K562 (cell line): ENCODE results near the gene ITGA2B. TPM values are rescaled to one million over a fixed set of nuclear protein-coding genes. Genes with fewer than 3 reads are reported as not detected.

ENCODE experiments used
- ATAC-seq: fragments of 200-7000 bp; cut with Tn5 transposase; 3 replicates; pipeline ENCODE4 v1.9.1; 2020; ENCODE audit warnings: moderate library complexity
- BruUV-seq: library from RNA; stranded (reverse); fragments of 400-500 nt; replicated peaks from 2 replicates; lab custom pipeline; 2021; lab: Mats Ljungman, UMichigan
- CTCF ChIA-PET: fragments of 300-600 bp; formaldehyde crosslinking; extraction: SDS; loops from one replicate; lab custom pipeline; 2021; ENCODE audit warnings: low intra/inter-chr PET ratio; lab: Yijun Ruan, JAX
- POLR2A ChIA-PET: fragments of 300-600, 350-650 bp; sonication (Branson Sonifier 250); formaldehyde crosslinking; extraction: SDS; loops from one replicate; lab custom pipeline; 2021; ENCODE audit warnings: antibody characterized with exemption, inconsistent platforms; lab: Yijun Ruan, JAX
- DNase-seq, 4 experiments: peaks; one replicate each; pipeline versions ENCODE4 v3.0.0 to v3.0.0-alpha.2; 2011 to 2018; ENCODE audit warnings: low spot score in 3 of 4, mixed read lengths in 3 of 4; ENCODE audit errors: extremely low read depth in 1 of 4
- FAIRE-seq: peaks from 2 replicates; lab custom pipeline; 2011; peaks lifted over from hg19 to GRCh38; lab: Jason Lieb, UNC
- H2AFZ ChIP-seq: 2 replicates; pipeline ENCODE4 v1.6.0; 2011; ENCODE audit warnings: low read depth, low read length, control low read depth, inconsistent platforms
- H3K27ac ChIP-seq: fragments of 200-600 bp; 3 replicates; pipeline ENCODE4 v1.8.0; 2011; ENCODE audit warnings: low read depth, mild to moderate bottlenecking, control low read depth, inconsistent platforms, low read length, moderate library complexity, mixed read lengths; ENCODE audit errors: extremely low read depth
- H3K27me3 ChIP-seq, 2 experiments: fragments of 300-600 bp in 1 of 2; 2 replicates in 1 of 2; 3 replicates in 1 of 2; pipeline versions ENCODE4 v1.6.0 to v1.8.0; 2011; ENCODE audit warnings: inconsistent platforms in 2 of 2, low read length in 2 of 2, mild to moderate bottlenecking in 1 of 2, mixed read lengths in 1 of 2, moderate library complexity in 1 of 2; ENCODE audit not compliant: control insufficient read depth in 2 of 2, insufficient read depth in 2 of 2
- H3K36me3 ChIP-seq: fragments of 300-600 bp; 3 replicates; pipeline ENCODE4 v1.8.0; 2011; ENCODE audit warnings: mild to moderate bottlenecking, low read length, inconsistent platforms; ENCODE audit not compliant: control insufficient read depth, insufficient read depth
- H3K4me1 ChIP-seq, 2 experiments: fragments of 200-600 bp in 1 of 2; replicated peaks in 1 of 2; 2 replicates in 1 of 2; 3 replicates in 1 of 2; pipeline versions ENCODE4 v1.5.1 to v1.8.0; 2011; ENCODE audit warnings: inconsistent platforms in 2 of 2, low read length in 2 of 2, mild to moderate bottlenecking in 1 of 2, mixed read lengths in 1 of 2, moderate library complexity in 1 of 2; ENCODE audit not compliant: control insufficient read depth in 2 of 2, insufficient read depth in 2 of 2
- H3K4me2 ChIP-seq: 2 replicates; pipeline ENCODE4 v1.6.1; 2011; ENCODE audit warnings: low read length, control low read depth, inconsistent platforms, mixed read lengths; ENCODE audit not compliant: insufficient read depth
- H3K4me3 ChIP-seq: fragments of 200-600 bp; sonication (generic), shearing (Covaris generic); 2 replicates; pipeline ENCODE4 v1.5.1; 2016; ENCODE audit warnings: control low read depth, inconsistent platforms
- H3K79me2 ChIP-seq: fragments of 200-600 bp; 3 replicates; pipeline ENCODE4 v1.8.0; 2011; ENCODE audit warnings: low read length, inconsistent platforms; ENCODE audit not compliant: control insufficient read depth, insufficient read depth
- H3K9ac ChIP-seq, 2 experiments: 2 replicates each; pipeline versions ENCODE4 v1.6.0 to v1.6.1; 2011; ENCODE audit warnings: low read depth in 2 of 2, low read length in 2 of 2, control low read depth in 1 of 2, inconsistent platforms in 1 of 2, mild to moderate bottlenecking in 1 of 2, mixed read lengths in 1 of 2; ENCODE audit not compliant: insufficient read depth in 1 of 2
- H3K9me1 ChIP-seq: one replicate; pipeline ENCODE4 v1.6.0; 2011; ENCODE audit warnings: inconsistent platforms, mild to moderate bottlenecking, low read length, moderate library complexity; ENCODE audit not compliant: control insufficient read depth, insufficient read depth
- H3K9me3 ChIP-seq: replicated peaks from 2 replicates; pipeline ENCODE4 v1.5.1; 2011; ENCODE audit warnings: low read depth, low read length, inconsistent platforms; ENCODE audit not compliant: control insufficient read depth, insufficient read depth
- H4K20me1 ChIP-seq: replicated peaks from 2 replicates; pipeline ENCODE4 v1.6.1; 2011; ENCODE audit warnings: low read length, inconsistent platforms, mixed read lengths; ENCODE audit not compliant: control insufficient read depth, insufficient read depth
- ESRRB ChIP-seq: fragments of 250-450 bp; sonication (Bioruptor Pico); IDR thresholded peaks from 2 replicates; pipeline ENCODE4 v1.5.0; 2020; ENCODE audit warnings: mild to moderate bottlenecking, moderate library complexity, borderline replicate concordance
- JUN ChIP-seq, 2 experiments: sonication (generic) in 1 of 2; formaldehyde crosslinking in 1 of 2; IDR thresholded peaks; 2 replicates each; pipeline versions ENCODE4 v1.6.1 to v1.8.0; 2012 to 2022; ENCODE audit warnings: borderline replicate concordance in 2 of 2, mild to moderate bottlenecking in 2 of 2, improper control_type of control experiment in 1 of 2, low read depth in 1 of 2, low read length in 1 of 2, missing genetic modification reagents in 1 of 2
- LEF1 ChIP-seq: fragments of 450-650 bp; IDR thresholded peaks from 2 replicates; pipeline ENCODE4 v1.6.1; 2016; ENCODE audit warnings: mild to moderate bottlenecking
- POLR2A ChIP-seq: fragments of 450-650 bp; conservative IDR thresholded peaks from 2 replicates; pipeline ENCODE4 v1.6.1; 2016
- POLR2AphosphoS5 ChIP-seq: IDR thresholded peaks from 2 replicates; pipeline ENCODE4 v1.6.1; 2011; ENCODE audit warnings: mild to moderate bottlenecking, low read depth, low read length, moderate library complexity; ENCODE audit not compliant: control insufficient read depth, insufficient read depth
- POLR2B ChIP-seq: fragments of 450-650 bp; IDR thresholded peaks from 2 replicates; pipeline ENCODE4 v1.6.1; 2018; ENCODE audit warnings: low read depth; ENCODE audit not compliant: partially characterized antibody
- POLR2G ChIP-seq: fragments of 200-400 bp; formaldehyde crosslinking; IDR thresholded peaks from 2 replicates; pipeline ENCODE4 v1.6.1; 2017; ENCODE audit warnings: low read depth, mild to moderate bottlenecking, antibody characterized with exemption, low read length, moderate library complexity
- POLR2H ChIP-seq: IDR thresholded peaks from 2 replicates; pipeline ENCODE4 v1.6.1; 2016; ENCODE audit warnings: missing genetic modification characterization, low read depth, mild to moderate bottlenecking, control low read depth, missing compliant biosample characterization, moderate library complexity
- RBBP5 ChIP-seq: fragments of 200-600 bp; sonication (generic); IDR thresholded peaks from 2 replicates; pipeline ENCODE4 v1.6.1; 2012; ENCODE audit warnings: borderline replicate concordance, mild to moderate bottlenecking, low read length, control low read depth, inconsistent platforms; ENCODE audit not compliant: insufficient read depth, poor library complexity, severe bottlenecking
- RBM22 ChIP-seq: fragments of 200-400 bp; formaldehyde crosslinking; IDR thresholded peaks from 2 replicates; pipeline ENCODE4 v1.6.1; 2018; ENCODE audit warnings: low read length, low read depth; ENCODE audit not compliant: poor library complexity, severe bottlenecking
- SUPT5H ChIP-seq: fragments of 450-650 bp; IDR thresholded peaks from 2 replicates; pipeline ENCODE4 v1.6.1; 2016
- WGBS: fragments of 100-300 bp; shearing (Covaris generic); methylation state at CpG from one replicate; pipeline ENCODE4 v1.1.6; 2016; ENCODE audit warnings: low coverage, mixed read lengths; ENCODE audit not compliant: insufficient coverage; ENCODE audit errors: missing lambda C conversion rate; 5-methylcytosine and 5-hydroxymethylcytosine counted together
- in situ Hi-C: fragments of 300-500 bp; cut with MboI; formaldehyde crosslinking; loops from 4 replicates; pipeline ENCODE4 v1.15.0; 2018; ENCODE audit warnings: inconsistent platforms, mixed read lengths
- intact Hi-C: fragments of 100-400 bp; cut with micrococcal nuclease; formaldehyde crosslinking; loops from 2 replicates; pipeline ENCODE4 v1.14.2; 2022
- polyA plus RNA-seq, 8 experiments: library from polyadenylated mRNA; depleted of rRNA in 4 of 8; stranded (reverse) in 5 of 8; unstranded in 3 of 8; fragments of >200 nt; fragmentation: Nextera tagmentation in 2 of 8; fragmentation: Illumina TruSeq in 1 of 8; extraction: Ambion mirVana in 2 of 8; extraction: Trizol in 1 of 8; gene quantifications; 2 replicates each; pipeline versions ENCODE4 v1.2.1 to v1.2.3, GENCODE V29; 2011 to 2014; ENCODE audit warnings: inconsistent platforms in 1 of 8, missing spikeins in 1 of 8
- total RNA-seq, 7 experiments: library from RNA; depleted of rRNA in 6 of 7; stranded (reverse); fragments of >200 nt in 6 of 7; fragmentation: Illumina TruSeq in 2 of 7; extraction: Trizol in 2 of 7; gene quantifications; 2 replicates each; pipeline versions ENCODE4 v1.2.1 to v1.2.3, GENCODE V29; 2011 to 2021; ENCODE audit warnings: low replicate concordance in 1 of 7

Gene ITGA2B
- total and polyA plus RNA-seq, 9 of the 15 experiments (the other 6 are each of a cell fraction or from before 2014, with no cell fraction given) = 1.1 to 26.4 (median 5.6) TPM

GRCh38 chr17:44397479-44398440 is 8.3 kb upstream of the ITGA2B start:
- no peaks in the 10 kb centered on the region for H3K79me2 ChIP-seq
- no peak overlapping the region for H3K9ac ChIP-seq
- ChIA-PET CTCF (no interaction called here), POLR2A (interaction anchor here (0.6 to 2.7 kb wide), 6 partner anchors 10 to 100 kb away, joined by 3 to 7 read pairs (median 4); no protein-coding TSS in a partner anchor)
- H4K20me1 ChIP-seq = no peaks in the 10 kb centered on the region
- peaks cover 46% of the 10 kb centered on the region; the same call in 2 of the 3 replicates for H3K36me3 ChIP-seq
- no TSS peak for BruUV-seq
- no peaks in the 10 kb centered on the region for H3K9me1 ChIP-seq
- no peaks in the 10 kb centered on the region for H3K9me3 ChIP-seq
- no peak overlapping the region for H3K4me2 ChIP-seq
- peaks cover 7 to 14% of the 10 kb centered on the region in 2 experiments; a peak in 4 of 5 replicates for H3K4me1 ChIP-seq
- intact Hi-C loops = no loop called here
- in situ Hi-C loops = no loop called here
- DNase-seq (no peak), FAIRE-seq (no peak), ATAC-seq (no peak)
- no peak overlapping the region for H2AFZ ChIP-seq
- H3K27ac ChIP-seq = no peak overlapping the region
- H3K4me3 ChIP-seq = no peak overlapping the region
- TF ChIP-seq ESRRB (CRISPR knock-in tag) (no peak), POLR2AphosphoS5 (0 out of 2 replicates have a peak, but pooled peaks have one; percentile 8), POLR2G (peak; percentile 45; the same call in 1 of the 2 replicates), RBM22 (peak; percentile 57), POLR2B (peak; percentile 58), SUPT5H (peak; percentile 41; the same call in 1 of the 2 replicates), LEF1 (no peak), POLR2H (tag) (no peak), POLR2A (peak; percentile 40; the same call in 1 of the 2 replicates), JUN (IDR thresholded peaks at IDR 0.05; ENCODE audit: borderline replicate concordance, low read depth, low read length) (no peak), JUN (CRISPR knock-in tag; IDR thresholded peaks at IDR 0.05; ENCODE audit: borderline replicate concordance) (0 out of 2 replicates have a peak, but pooled peaks have one; percentile 32), RBBP5 (no peak)
- 92% methylated on average over 8 of the region's 8 CpGs for WGBS
- no peaks in the 10 kb centered on the region for H3K27me3 ChIP-seq
